Vein endothelial cell (primary cell): Measurements from ENCODE around the gene MALL. TPM values are rescaled to one million over a fixed set of nuclear protein-coding genes. Genes with fewer than 3 reads are reported as not detected.

Experiments used
- small RNA-seq: library from RNA; depleted of rRNA; stranded (forward); fragments of <200 nt; gene quantifications from one replicate; pipeline ENCODE3, GENCODE V24; 2012
- total RNA-seq: library from RNA; depleted of rRNA; stranded (reverse); fragments of >200 nt; gene quantifications from 2 replicates; pipeline ENCODE4 v1.2.3, GENCODE V29; 2012

Gene MALL
- 67.0 and 130 TPM in 2 replicates for total RNA-seq

GRCh38 chr2:110115291-110116032 lies at the start of gene MALL:
Gene MALL (minus strand): TSS chr2:110115822. CDS start chr2:110115792, 30 bp downstream.

Small RNA genes lying within 50 kb of the gene (small RNA-seq; reads per million reads assigned to genes)
- gene MIR4267 (not detected), gene MIR4436B1 (not detected)

Other genes starting within 250 kb of the MALL start
- 16.0 and 34.9 TPM in 2 replicates for gene LIMS3, start 217.1 kb downstream of the MALL start, total RNA-seq
- gene NPHP1, start 89.2 kb upstream of the MALL start, total RNA-seq: 4.6 and 6.6 TPM in 2 replicates
- gene MTLN, start 96.7 kb upstream of the MALL start, total RNA-seq: 21.6 and 36.6 TPM in 2 replicates